ENCODE data around the gene GNG7.

GRCh38 chr19:2569596-2570465 is 132.7 kb downstream of the GNG7 start:
- TF ChIP-seq, protein P1, sequence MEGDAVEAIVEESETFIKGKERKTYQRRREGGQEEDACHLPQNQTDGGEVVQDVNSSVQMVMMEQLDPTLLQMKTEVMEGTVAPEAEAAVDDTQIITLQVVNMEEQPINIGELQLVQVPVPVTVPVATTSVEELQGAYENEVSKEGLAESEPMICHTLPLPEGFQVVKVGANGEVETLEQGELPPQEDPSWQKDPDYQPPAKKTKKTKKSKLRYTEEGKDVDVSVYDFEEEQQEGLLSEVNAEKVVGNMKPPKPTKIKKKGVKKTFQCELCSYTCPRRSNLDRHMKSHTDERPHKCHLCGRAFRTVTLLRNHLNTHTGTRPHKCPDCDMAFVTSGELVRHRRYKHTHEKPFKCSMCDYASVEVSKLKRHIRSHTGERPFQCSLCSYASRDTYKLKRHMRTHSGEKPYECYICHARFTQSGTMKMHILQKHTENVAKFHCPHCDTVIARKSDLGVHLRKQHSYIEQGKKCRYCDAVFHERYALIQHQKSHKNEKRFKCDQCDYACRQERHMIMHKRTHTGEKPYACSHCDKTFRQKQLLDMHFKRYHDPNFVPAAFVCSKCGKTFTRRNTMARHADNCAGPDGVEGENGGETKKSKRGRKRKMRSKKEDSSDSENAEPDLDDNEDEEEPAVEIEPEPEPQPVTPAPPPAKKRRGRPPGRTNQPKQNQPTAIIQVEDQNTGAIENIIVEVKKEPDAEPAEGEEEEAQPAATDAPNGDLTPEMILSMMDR (IDR thresholded peaks at IDR 0.05): no peak
- TF ChIP-seq POLR2AphosphoS5 (IDR thresholded peaks at IDR 0.05) (no peak), POLR2A (IDR thresholded peaks at IDR 0.05) (no peak)
